Calu3 (cell line): ENCODE results near the gene HOXC6. TPM values are rescaled to one million over a fixed set of nuclear protein-coding genes. Genes with fewer than 3 reads are reported as not detected.

ENCODE experiments used
- BruUV-seq: library from RNA; stranded (reverse); fragments of 400-500 nt; replicated peaks from 2 replicates; lab custom pipeline; 2021; lab: Mats Ljungman, UMichigan
- CTCF ChIA-PET: fragments of 300-600 bp; sonication (Branson Sonifier 250); formaldehyde crosslinking; loops from one replicate; lab custom pipeline; 2022; ENCODE audit warnings: antibody characterized with exemption; lab: Charles Lee
- DNase-seq: peaks from one replicate; pipeline ENCODE4 v3.0.0; 2022
- H3K27ac Mint-ChIP-seq: one replicate; pipeline ENCODE4 v1.8.0; 2022; ENCODE audit warnings: mixed read lengths; ENCODE audit not compliant: unreplicated experiment
- H3K27me3 Mint-ChIP-seq: one replicate; pipeline ENCODE4 v1.8.0; 2022; ENCODE audit warnings: mixed read lengths; ENCODE audit not compliant: unreplicated experiment
- H3K36me3 Mint-ChIP-seq: one replicate; pipeline ENCODE4 v1.8.0; 2022; ENCODE audit warnings: mild to moderate bottlenecking, moderate library complexity, mixed read lengths; ENCODE audit not compliant: insufficient read depth, unreplicated experiment
- H3K4me1 Mint-ChIP-seq: one replicate; pipeline ENCODE4 v1.8.0; 2022; ENCODE audit warnings: mild to moderate bottlenecking, low read depth, mixed read lengths; ENCODE audit not compliant: unreplicated experiment
- H3K4me3 Mint-ChIP-seq: one replicate; pipeline ENCODE4 v1.8.0; 2022; ENCODE audit warnings: mild to moderate bottlenecking, low read depth, moderate library complexity, mixed read lengths; ENCODE audit not compliant: unreplicated experiment
- H3K9me3 Mint-ChIP-seq: one replicate; pipeline ENCODE4 v1.8.0; 2022; ENCODE audit warnings: low read depth, mixed read lengths; ENCODE audit not compliant: unreplicated experiment
- CTCF ChIP-seq: fragments of 200-600 bp; IDR thresholded peaks from one replicate; pipeline ENCODE4 v1.8.0; 2022; ENCODE audit warnings: antibody characterized with exemption; ENCODE audit not compliant: unreplicated experiment
- intact Hi-C: fragments of 100-400 bp; cut with micrococcal nuclease; formaldehyde crosslinking; loops from one replicate; pipeline ENCODE4 v1.10.0; 2022; ENCODE audit not compliant: unreplicated experiment
- total RNA-seq: library from RNA; stranded (reverse); gene quantifications from 2 replicates; pipeline ENCODE4 v1.2.3, GENCODE V29; 2022

The HOXC6 gene
- total RNA-seq, 1 experiment from 2014 or later, result 1.2 TPM

DNA sequence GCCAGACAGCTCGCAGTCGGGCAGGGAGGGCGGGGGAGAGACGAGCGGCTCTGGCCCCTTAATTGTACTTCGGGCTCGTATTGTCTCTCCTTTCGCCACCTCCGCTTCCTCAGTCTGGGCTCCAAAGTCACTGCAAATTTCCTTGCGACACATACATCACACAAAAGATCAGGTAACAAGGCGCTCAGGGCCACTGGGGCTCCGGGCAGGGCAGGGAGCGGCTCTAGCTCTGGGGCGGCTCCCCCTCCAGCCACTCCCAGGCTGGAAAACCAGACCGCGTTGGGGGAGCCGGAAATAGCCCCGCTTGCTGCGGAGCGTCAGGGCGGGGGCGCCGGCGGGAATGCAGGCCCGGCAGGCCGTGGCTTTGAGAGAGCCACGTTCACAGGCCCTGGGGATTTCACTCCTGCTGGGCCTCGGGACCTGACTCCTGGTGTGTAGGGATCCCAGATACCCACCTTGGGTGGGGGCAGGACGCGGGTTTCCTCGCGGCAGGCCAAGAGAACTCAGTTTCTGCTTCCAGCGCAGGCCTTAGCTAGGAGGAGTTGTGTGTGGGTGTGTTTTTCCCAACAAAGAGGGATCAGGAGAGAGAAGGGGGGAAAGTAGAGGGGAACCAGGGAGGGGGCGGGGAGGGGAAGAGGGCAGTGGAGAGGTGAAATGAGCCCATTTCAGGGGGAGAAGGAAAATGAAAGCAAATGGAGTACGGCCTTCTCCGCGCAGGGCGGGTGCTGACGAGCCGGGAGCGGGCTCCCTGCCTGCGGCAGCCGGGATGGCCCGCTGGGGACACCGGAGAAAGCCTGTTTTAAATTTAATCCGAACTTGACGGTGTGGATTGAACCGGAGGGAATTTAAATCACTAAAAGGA is 32.6 kb upstream of the HOXC6 start:
- CTCF ChIA-PET, result interaction anchor here (0.6 to 0.7 kb wide), 4 partner anchors 13 to 384 kb away, joined by 3 to 6 read pairs (median 6); partner anchors contain the start of genes HOXC8 and SMUG1
- intact Hi-C loops, result no loop called here
- H3K4me3 Mint-ChIP-seq, result peak overlapping the region; percentile 64
- peaks cover 26% of the 10 kb centered on the region for H3K36me3 Mint-ChIP-seq
- peak overlapping the region; percentile 59 for H3K27ac Mint-ChIP-seq
- peaks cover 89% of the 10 kb centered on the region for H3K27me3 Mint-ChIP-seq
- peaks cover 31% of the 10 kb centered on the region for H3K4me1 Mint-ChIP-seq
- no TSS peak for BruUV-seq
- no peaks in the 10 kb centered on the region for H3K9me3 Mint-ChIP-seq
- DNase-seq, result peak; percentile 79
- no peak for TF ChIP-seq CTCF

- CTCF ChIA-PET, result interaction anchor here (1.2 kb wide), 1 partner anchor 12 kb away, joined by 3 read pairs; the partner anchor contains the start of gene HOXC10
- Mint-ChIP-seq H3K27me3 (peaks cover 89% of the 10 kb centered on the region), H3K9me3 (no peaks in the 10 kb centered on the region), H3K36me3 (peaks cover 27% of the 10 kb centered on the region), H3K27ac (peak overlapping the region; percentile 59), H3K4me3 (peak overlapping the region; percentile 64), H3K4me1 (peaks cover 31% of the 10 kb centered on the region)
- intact Hi-C loops, result no loop called here
- TSS peak; percentile 48 for BruUV-seq
- no peak for TF ChIP-seq CTCF
- DNase-seq, result no peak
These were observed 31.7 kb upstream of the HOXC6 start for GRCh38 chr12:53996240-53997203.

DNA sequence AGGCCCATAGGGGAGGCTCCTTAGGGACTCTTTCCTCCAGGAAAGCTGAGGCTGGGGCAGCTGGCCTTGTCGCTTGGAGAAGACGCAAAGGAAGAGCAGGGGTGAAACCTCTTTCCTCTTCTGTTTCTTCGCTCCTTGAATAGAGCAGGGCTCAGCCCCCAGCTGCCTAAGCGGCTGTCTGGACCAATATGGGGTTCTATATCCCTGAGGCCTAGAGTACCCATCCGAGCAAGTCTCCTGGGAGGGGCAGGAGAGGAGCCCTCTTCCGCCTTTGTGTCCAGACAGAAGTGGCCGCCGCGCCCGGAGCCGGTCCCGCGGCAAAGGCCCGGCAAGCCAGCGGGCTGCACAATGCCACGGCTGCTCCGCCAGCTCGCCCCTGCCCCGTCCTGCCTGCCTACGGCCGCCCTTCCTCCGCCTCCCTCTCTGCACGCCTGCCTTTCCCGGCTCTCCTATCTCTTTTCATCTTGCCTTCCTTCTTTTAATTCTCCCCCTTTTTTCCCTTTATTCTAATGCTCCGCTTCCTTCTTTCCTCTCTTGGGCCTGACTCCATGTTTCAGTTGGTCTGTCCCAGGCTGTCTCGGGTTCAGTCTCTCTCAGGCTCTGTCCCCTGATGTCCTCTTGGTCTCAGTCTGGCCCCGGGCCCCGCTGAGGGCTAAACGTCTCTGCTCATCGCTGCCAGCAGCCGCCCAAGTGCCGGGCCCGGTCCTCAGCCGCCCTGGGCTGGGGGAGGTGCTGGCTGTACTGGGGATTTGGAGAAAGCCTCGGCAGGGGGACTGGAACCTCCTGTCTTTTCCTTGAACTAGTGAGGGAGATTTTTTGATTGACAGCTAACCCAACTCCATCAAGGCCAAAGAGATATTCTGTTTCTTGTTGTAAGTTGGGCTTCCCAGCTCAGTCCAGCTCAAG is 30.8 kb upstream of the HOXC6 start:
- no TSS peak for BruUV-seq
- H3K4me3 Mint-ChIP-seq, result no peak overlapping the region
- no peaks in the 10 kb centered on the region for H3K9me3 Mint-ChIP-seq
- CTCF ChIA-PET, result interaction anchor here (1.2 kb wide), 1 partner anchor 13 kb away, joined by 3 read pairs; the partner anchor contains the start of gene HOXC10
- intact Hi-C loops, result no loop called here
- no peak overlapping the region for H3K27ac Mint-ChIP-seq
- peaks cover 27% of the 10 kb centered on the region for H3K36me3 Mint-ChIP-seq
- H3K4me1 Mint-ChIP-seq, result peaks cover 31% of the 10 kb centered on the region
- no peak for TF ChIP-seq CTCF
- no peak for DNase-seq
- peaks cover 89% of the 10 kb centered on the region for H3K27me3 Mint-ChIP-seq
